ENCODE measurements around the gene RNASEH2A. TPM values are rescaled to one million over a fixed set of nuclear protein-coding genes. Genes with fewer than 3 reads are reported as not detected.

Gene RNASEH2A
- polyA plus RNA-seq, 1 donor from 2014 or later: 28.2 TPM

GRCh38 chr19:12792853-12793289 is 13.5 kb upstream of the RNASEH2A start:
- Histone ChIP-seq H3K4me3 (ENCODE audit: low read length) (peak overlapping the region; percentile 87), H3K9me3 (ENCODE audit: low read length) (no peaks in the 10 kb centered on the region), H3K9me2 (ENCODE audit: insufficient read depth, low read length) (no peaks in the 10 kb centered on the region), H3K36me3 (ENCODE audit: insufficient read depth, low read length) (no peaks in the 10 kb centered on the region), H4K20me1 (ENCODE audit: insufficient read depth) (no peaks in the 10 kb centered on the region), H3K27me3 (ENCODE audit: insufficient read depth, low read depth, low read length) (peaks cover 29% of the 10 kb centered on the region), H2AFZ (ENCODE audit: low read depth, low read length) (no peak overlapping the region), H3K27ac (ENCODE audit: low read length) (peak overlapping the region; percentile 52), H3K9ac (ENCODE audit: low read length) (peak overlapping the region; percentile 82), H3K79me2 (replicated peaks; ENCODE audit: insufficient read depth, low read length) (no peaks in the 10 kb centered on the region), H3K4me2 (ENCODE audit: low read length) (peak overlapping the region; percentile 80), H3F3A (ENCODE audit: insufficient read depth, low read length, poor library complexity, severe bottlenecking) (no peaks in the 10 kb centered on the region)
- TF ChIP-seq CTCF (IDR thresholded peaks at IDR 0.05; ENCODE audit: poor library complexity, severe bottlenecking) (no peak), POLR2AphosphoS5 (IDR thresholded peaks at IDR 0.05) (no peak), EP300 (conservative IDR thresholded peaks at IDR 0.05; ENCODE audit: poor library complexity, severe bottlenecking) (no peak), RAD21 (conservative IDR thresholded peaks at IDR 0.05) (no peak), MXI1 (conservative IDR thresholded peaks at IDR 0.05; ENCODE audit: poor library complexity, severe bottlenecking) (no peak), SMC3 (conservative IDR thresholded peaks at IDR 0.05; ENCODE audit: poor library complexity) (no peak), TAF1 (IDR thresholded peaks at IDR 0.05; ENCODE audit: low read depth) (no peak), EZH2 (IDR thresholded peaks at IDR 0.05; ENCODE audit: borderline replicate concordance, insufficient read depth, low read length, poor library complexity, severe bottlenecking) (no peak), REST (IDR thresholded peaks at IDR 0.05; ENCODE audit: borderline replicate concordance) (no peak)

- H3K9me3 ChIP-seq (ENCODE audit: low read length): no peaks in the 10 kb centered on the region
- H4K20me1 ChIP-seq (ENCODE audit: insufficient read depth): no peaks in the 10 kb centered on the region
- H3K79me2 ChIP-seq (replicated peaks; ENCODE audit: insufficient read depth, low read length): no peaks in the 10 kb centered on the region
- H3K36me3 ChIP-seq (ENCODE audit: insufficient read depth, low read length): no peaks in the 10 kb centered on the region
- no peak for TF ChIP-seq EZH2 (IDR thresholded peaks at IDR 0.05; ENCODE audit: borderline replicate concordance, insufficient read depth, low read length, poor library complexity, severe bottlenecking)
- TF ChIP-seq POLR2AphosphoS5 (IDR thresholded peaks at IDR 0.05): peak; percentile 82
- no peak for TF ChIP-seq CTCF (IDR thresholded peaks at IDR 0.05; ENCODE audit: poor library complexity, severe bottlenecking)
- TF ChIP-seq MXI1 (conservative IDR thresholded peaks at IDR 0.05; ENCODE audit: poor library complexity, severe bottlenecking): peak; percentile 27
- TF ChIP-seq RAD21 (conservative IDR thresholded peaks at IDR 0.05): no peak
- peak; percentile 22 for TF ChIP-seq REST (IDR thresholded peaks at IDR 0.05; ENCODE audit: borderline replicate concordance)
- TF ChIP-seq SMC3 (conservative IDR thresholded peaks at IDR 0.05; ENCODE audit: poor library complexity): no peak
- peak; percentile 86 for TF ChIP-seq EP300 (conservative IDR thresholded peaks at IDR 0.05; ENCODE audit: poor library complexity, severe bottlenecking)
- TF ChIP-seq TAF1 (IDR thresholded peaks at IDR 0.05; ENCODE audit: low read depth): peak; percentile 54
- H3F3A ChIP-seq (ENCODE audit: insufficient read depth, low read length, poor library complexity, severe bottlenecking): no peaks in the 10 kb centered on the region
- H3K27ac ChIP-seq (ENCODE audit: low read length): peak overlapping the region; percentile 52
- H3K4me2 ChIP-seq (ENCODE audit: low read length): peak overlapping the region; percentile 80
- H3K9ac ChIP-seq (ENCODE audit: low read length): peak overlapping the region; percentile 82
- peaks cover 29% of the 10 kb centered on the region for H3K27me3 ChIP-seq (ENCODE audit: insufficient read depth, low read depth, low read length)
- H3K9me2 ChIP-seq (ENCODE audit: insufficient read depth, low read length): no peaks in the 10 kb centered on the region
- H3K4me3 ChIP-seq (ENCODE audit: low read length): peak overlapping the region; percentile 87
- H2AFZ ChIP-seq (ENCODE audit: low read depth, low read length): no peak overlapping the region
Observed at GRCh38 chr19:12793290-12794195, 12.8 kb upstream of the RNASEH2A start.

Measured in neural cell (in vitro differentiated cells).